Measurements from ENCODE around the gene ZNF514. TPM values are rescaled to one million over a fixed set of nuclear protein-coding genes. Genes with fewer than 3 reads are reported as not detected.

Gene ZNF514
- total and polyA plus RNA-seq, 2 donors (not counting 1 experiment from before 2014, with no cell fraction given) = 15.5 to 37.0 TPM

DNA sequence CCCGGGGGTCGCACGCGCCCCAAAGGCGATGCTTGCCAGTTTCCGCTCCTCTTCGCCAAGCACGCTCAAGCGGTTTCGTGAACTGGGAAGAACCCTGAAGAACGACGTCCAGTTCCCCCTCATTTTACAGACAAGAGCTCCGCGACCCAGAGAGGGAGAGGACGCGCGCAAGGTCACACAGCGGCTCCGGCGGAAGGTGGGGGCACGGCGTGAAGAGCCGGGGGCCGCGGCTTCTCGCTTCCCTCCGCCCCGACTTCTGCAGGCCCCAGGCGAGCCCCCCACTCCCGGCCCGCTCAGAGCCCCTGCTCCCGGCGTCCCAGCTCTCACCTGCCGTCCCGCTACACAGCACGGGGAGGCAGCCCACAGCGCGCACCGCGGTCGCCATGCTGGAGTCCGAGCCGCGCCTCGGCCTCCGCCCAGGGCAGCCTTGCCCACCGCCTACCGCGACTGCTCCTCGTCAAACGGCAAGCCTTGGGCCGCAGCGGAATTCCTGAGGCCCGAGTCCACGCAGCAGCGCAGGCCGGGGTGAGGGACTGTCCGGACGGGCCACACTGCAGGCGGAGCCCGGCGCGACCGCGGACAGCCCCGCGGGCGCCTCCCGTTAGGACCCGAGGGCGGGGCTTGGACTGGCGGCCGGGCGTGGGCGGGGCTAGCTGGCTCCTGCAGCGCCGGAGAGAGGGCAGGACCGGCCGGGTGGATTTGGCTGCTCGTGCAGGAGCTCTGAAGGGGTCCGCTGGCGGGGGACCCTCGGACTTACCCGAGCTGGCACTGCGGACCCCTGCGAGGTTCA is 38.0 kb downstream of the ZNF514 start, which contains the start of gene MRPS5:
TSS of gene MRPS5 (minus strand) at position 402 of the 790 bp plus-strand sequence. CDS start at position 385, 17 bp downstream.
- no peak for TF ChIP-seq EZH2 (IDR thresholded peaks at IDR 0.05; ENCODE audit: borderline replicate concordance, insufficient read depth, low read depth, low read length, poor library complexity, severe bottlenecking)
- TF ChIP-seq, protein P1, sequence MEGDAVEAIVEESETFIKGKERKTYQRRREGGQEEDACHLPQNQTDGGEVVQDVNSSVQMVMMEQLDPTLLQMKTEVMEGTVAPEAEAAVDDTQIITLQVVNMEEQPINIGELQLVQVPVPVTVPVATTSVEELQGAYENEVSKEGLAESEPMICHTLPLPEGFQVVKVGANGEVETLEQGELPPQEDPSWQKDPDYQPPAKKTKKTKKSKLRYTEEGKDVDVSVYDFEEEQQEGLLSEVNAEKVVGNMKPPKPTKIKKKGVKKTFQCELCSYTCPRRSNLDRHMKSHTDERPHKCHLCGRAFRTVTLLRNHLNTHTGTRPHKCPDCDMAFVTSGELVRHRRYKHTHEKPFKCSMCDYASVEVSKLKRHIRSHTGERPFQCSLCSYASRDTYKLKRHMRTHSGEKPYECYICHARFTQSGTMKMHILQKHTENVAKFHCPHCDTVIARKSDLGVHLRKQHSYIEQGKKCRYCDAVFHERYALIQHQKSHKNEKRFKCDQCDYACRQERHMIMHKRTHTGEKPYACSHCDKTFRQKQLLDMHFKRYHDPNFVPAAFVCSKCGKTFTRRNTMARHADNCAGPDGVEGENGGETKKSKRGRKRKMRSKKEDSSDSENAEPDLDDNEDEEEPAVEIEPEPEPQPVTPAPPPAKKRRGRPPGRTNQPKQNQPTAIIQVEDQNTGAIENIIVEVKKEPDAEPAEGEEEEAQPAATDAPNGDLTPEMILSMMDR (IDR thresholded peaks at IDR 0.05) = no peak
- peak within 1 kb of the TSS; percentile 67 to 98 (median 93) for H3K4me3 ChIP-seq (ENCODE audit: control extremely low read depth in 1 of 5, extremely low read depth in 1 of 5, insufficient read depth in 1 of 5, low read depth in 2 of 5, low read length in 4 of 5)
- Mint-ChIP-seq H3K9me3 (ENCODE audit: insufficient read depth) (no peaks in the 10 kb centered on the region), H3K4me3 (peak within 1 kb of the TSS; percentile 95), H3K4me1 (peaks cover 42% of the 10 kb centered on the region), H3K27ac (peak within 1 kb of the TSS; percentile 95), H3K27me3 (no peaks in the 10 kb centered on the region)
- peaks cover 22 to 29% of the 10 kb centered on the region in 2 donors for H3K4me1 ChIP-seq (ENCODE audit: control insufficient read depth in 2 of 2, insufficient read depth in 2 of 2, low read length in 2 of 2)
- peaks cover 9% of the 10 kb centered on the region for H4K20me1 ChIP-seq (ENCODE audit: control insufficient read depth, insufficient read depth, low read length, poor library complexity, severe bottlenecking)
- H3K4me2 ChIP-seq (replicated peaks; ENCODE audit: low read depth, low read length, poor library complexity, severe bottlenecking) = peak within 1 kb of the TSS; percentile 90
- ATAC-seq (ENCODE audit: low read depth) = peak; percentile 98
- ChIA-PET CTCF (interaction anchor here (0.6 to 3.6 kb wide), 6 partner anchors 33 to 98 kb away, joined by 3 to 16 read pairs (median 4); partner anchors contain the start of genes ZNF2 and ZNF514), POLR2A (interaction anchor here (1.3 to 2.9 kb wide), 2 partner anchors 38 to 44 kb away, joined by 4 to 16 read pairs; partner anchors contain the start of genes ZNF2 and ZNF514)
- intact Hi-C loops (cut with micrococcal nuclease) = loop anchor here (1.0 to 2.0 kb wide), 4 partner anchors 38 to 281 kb away; partner anchors contain the start of genes FAHD2A, ZNF2, ZNF514 and ZNF892
- no peaks in the 10 kb centered on the region for H3K9me3 ChIP-seq (ENCODE audit: control extremely low read depth in 1 of 3, control insufficient read depth in 2 of 3, insufficient read depth in 1 of 3, low read length in 2 of 3)
- peak within 1 kb of the TSS; percentile 87 for H3K9ac ChIP-seq (ENCODE audit: low read length)
- peaks cover 0 to under 1% of the 10 kb centered on the region in 2 experiments for H3K36me3 ChIP-seq (replicated peaks in 1 of 2; ENCODE audit: control extremely low read depth in 1 of 2, control insufficient read depth in 1 of 2, extremely low read depth in 1 of 2, insufficient read depth in 2 of 2, low read length in 1 of 2)
- peak within 1 kb of the TSS; percentile 53 to 94 for H3K27ac ChIP-seq (ENCODE audit: low read length in 2 of 2)
- under 1% methylated on average over 86 of the region's 86 CpGs for WGBS (ENCODE audit: insufficient coverage)
- peaks cover 32% of the 10 kb centered on the region for H3K79me2 ChIP-seq (ENCODE audit: control insufficient read depth, insufficient read depth, low read length)
- H3K27me3 ChIP-seq (replicated peaks in 1 of 4; ENCODE audit: control extremely low read depth in 1 of 4, control insufficient read depth in 3 of 4, insufficient read depth in 4 of 4, low read length in 3 of 4) = no peaks in the 10 kb centered on the region
- H2AFZ ChIP-seq (ENCODE audit: insufficient read depth, low read depth, low read length, poor library complexity, severe bottlenecking) = peak within 1 kb of the TSS; percentile 97
- DNase-seq = peak; percentile 90
